WTC11 (cell line): Measurements from ENCODE around the gene MBOAT1. TPM values are rescaled to one million over a fixed set of nuclear protein-coding genes. Genes with fewer than 3 reads are reported as not detected.

ENCODE experiments used
- ATAC-seq: fragments of 200-7000 bp; cut with Tn5 transposase; 2 replicates; pipeline ENCODE4 v1.10.0; 2021; ENCODE audit warnings: mild to moderate bottlenecking, moderate library complexity
- CTCF ChIA-PET: fragments of 300-600 bp; sonication (Branson Sonifier 250); formaldehyde crosslinking; loops from one replicate; lab custom pipeline; 2021; ENCODE audit warnings: antibody characterized with exemption; lab: Charles Lee
- POLR2A ChIA-PET: fragments of 350-600 bp; sonication (Branson Sonifier 250); formaldehyde crosslinking; loops from one replicate; lab custom pipeline; 2021; ENCODE audit warnings: antibody characterized with exemption; lab: Charles Lee
- DNase-seq: peaks from one replicate; pipeline ENCODE4 v3.0.0; 2021; ENCODE audit warnings: low spot score
- H3K27ac Mint-ChIP-seq: 2 replicates; pipeline ENCODE4 v1.8.0; 2021; ENCODE audit warnings: mixed read lengths
- H3K27me3 Mint-ChIP-seq: 2 replicates; pipeline ENCODE4 v1.8.0; 2021; ENCODE audit warnings: low read depth, mild to moderate bottlenecking, moderate library complexity, mixed read lengths
- H3K36me3 Mint-ChIP-seq: 2 replicates; pipeline ENCODE4 v1.8.0; 2021; ENCODE audit warnings: mixed read lengths
- H3K4me1 Mint-ChIP-seq: 2 replicates; pipeline ENCODE4 v1.8.0; 2022; ENCODE audit warnings: mixed read lengths
- H3K4me3 Mint-ChIP-seq: 2 replicates; pipeline ENCODE4 v1.8.0; 2021; ENCODE audit warnings: mild to moderate bottlenecking, moderate library complexity, mixed read lengths
- H3K9me3 Mint-ChIP-seq: 2 replicates; pipeline ENCODE4 v1.8.0; 2021; ENCODE audit warnings: mixed read lengths
- AR ChIP-seq: fragments of 250-450 bp; sonication (Bioruptor Pico); IDR thresholded peaks from 2 replicates; pipeline ENCODE4 v1.9.0; 2021; ENCODE audit warnings: mild to moderate bottlenecking
- CBFB ChIP-seq: sonication (generic); formaldehyde crosslinking; IDR thresholded peaks from 2 replicates; pipeline ENCODE4 v1.8.1; 2022; ENCODE audit warnings: mild to moderate bottlenecking, low read depth, missing genetic modification reagents
- CREM ChIP-seq: sonication (generic); formaldehyde crosslinking; IDR thresholded peaks from 2 replicates; pipeline ENCODE4 v1.8.1; 2022; ENCODE audit warnings: mild to moderate bottlenecking, missing genetic modification reagents, moderate library complexity
- EMX1 ChIP-seq: fragments of 250-450 bp; sonication (Bioruptor Pico); IDR thresholded peaks from 2 replicates; pipeline ENCODE4 v1.8.0; 2021; ENCODE audit warnings: mild to moderate bottlenecking
- ETV6 ChIP-seq: sonication (generic); formaldehyde crosslinking; IDR thresholded peaks from 2 replicates; pipeline ENCODE4 v1.8.1; 2022; ENCODE audit warnings: mild to moderate bottlenecking, missing genetic modification reagents
- FOXJ3 ChIP-seq: sonication (generic); formaldehyde crosslinking; IDR thresholded peaks from 2 replicates; pipeline ENCODE4 v1.9.0; 2021; ENCODE audit warnings: missing genetic modification reagents, mild to moderate bottlenecking, borderline replicate concordance
- GRHL2 ChIP-seq: fragments of 250-450 bp; sonication (Bioruptor Pico); IDR thresholded peaks from 2 replicates; pipeline ENCODE4 v1.8.0; 2022; ENCODE audit warnings: mild to moderate bottlenecking, moderate library complexity; ENCODE audit not compliant: insufficient replicate concordance, severe bottlenecking
- HMGA2 ChIP-seq: fragments of 250-450 bp; sonication (Bioruptor Pico); IDR thresholded peaks from 2 replicates; pipeline ENCODE4 v1.4.0; 2021; ENCODE audit warnings: mild to moderate bottlenecking, moderate library complexity
- JAZF1 ChIP-seq: fragments of 250-450 bp; sonication (Bioruptor Pico); IDR thresholded peaks from 2 replicates; pipeline ENCODE4 v1.9.0; 2021; ENCODE audit warnings: moderate library complexity, mild to moderate bottlenecking, inconsistent platforms
- NR1H2 ChIP-seq: sonication (generic); formaldehyde crosslinking; IDR thresholded peaks from 2 replicates; pipeline ENCODE4 v1.9.0; 2021; ENCODE audit warnings: mild to moderate bottlenecking, moderate library complexity, missing genetic modification reagents
- NR2C2 ChIP-seq: sonication (generic); formaldehyde crosslinking; IDR thresholded peaks from 2 replicates; pipeline ENCODE4 v1.8.0; 2022; ENCODE audit warnings: mild to moderate bottlenecking, missing genetic modification reagents
- NR3C1 ChIP-seq: sonication (generic); formaldehyde crosslinking; conservative IDR thresholded peaks from 2 replicates; pipeline ENCODE4 v1.8.1; 2023; ENCODE audit warnings: low read depth, mild to moderate bottlenecking, missing genetic modification reagents
- PREB ChIP-seq: sonication (generic); formaldehyde crosslinking; IDR thresholded peaks from 2 replicates; pipeline ENCODE4 v1.8.1; 2022; ENCODE audit warnings: mild to moderate bottlenecking, missing genetic modification reagents, moderate library complexity, borderline replicate concordance
- RELA ChIP-seq: sonication (generic); formaldehyde crosslinking; IDR thresholded peaks from 2 replicates; pipeline ENCODE4 v1.8.1; 2022; ENCODE audit warnings: missing genetic modification reagents, mild to moderate bottlenecking, borderline replicate concordance
- RORB ChIP-seq: fragments of 250-450 bp; sonication (Bioruptor Pico); IDR thresholded peaks from 2 replicates; pipeline ENCODE4 v1.9.0; 2021; ENCODE audit warnings: mild to moderate bottlenecking
- SMAD4 ChIP-seq: sonication (generic); formaldehyde crosslinking; IDR thresholded peaks from 2 replicates; pipeline ENCODE4 v1.8.0; 2022; ENCODE audit warnings: mild to moderate bottlenecking, missing genetic modification reagents
- SP1 ChIP-seq: sonication (generic); formaldehyde crosslinking; conservative IDR thresholded peaks from 2 replicates; pipeline ENCODE4 v1.8.1; 2022; ENCODE audit warnings: missing genetic modification reagents
- STAT6 ChIP-seq: sonication (generic); formaldehyde crosslinking; conservative IDR thresholded peaks from 2 replicates; pipeline ENCODE4 v1.8.1; 2023; ENCODE audit warnings: mild to moderate bottlenecking, low read depth, missing genetic modification reagents, moderate library complexity
- USF2 ChIP-seq: sonication (generic); formaldehyde crosslinking; IDR thresholded peaks from 2 replicates; pipeline ENCODE4 v1.8.1; 2023; ENCODE audit warnings: mild to moderate bottlenecking, missing genetic modification reagents, moderate library complexity
- ZMAT4 ChIP-seq: fragments of 250-450 bp; sonication (Bioruptor Pico); IDR thresholded peaks from 2 replicates; pipeline ENCODE4 v1.9.0; 2021; ENCODE audit warnings: mild to moderate bottlenecking
- ZNF138 ChIP-seq: sonication (generic); formaldehyde crosslinking; conservative IDR thresholded peaks from 2 replicates; pipeline ENCODE4 v1.8.1; 2022; ENCODE audit warnings: mild to moderate bottlenecking, moderate library complexity, missing genetic modification reagents
- ZNF232 ChIP-seq: sonication (generic); formaldehyde crosslinking; IDR thresholded peaks from 2 replicates; pipeline ENCODE4 v1.8.0; 2022; ENCODE audit warnings: mild to moderate bottlenecking, missing genetic modification reagents
- ZNF396 ChIP-seq: fragments of 250-450 bp; sonication (Bioruptor Pico); IDR thresholded peaks from 2 replicates; pipeline ENCODE4 v1.8.0; 2021; ENCODE audit warnings: mild to moderate bottlenecking, moderate library complexity, borderline replicate concordance
- total RNA-seq: library from RNA; stranded (reverse); gene quantifications from 3 replicates; pipeline ENCODE4 v1.2.3, GENCODE V29; 2021

The MBOAT1 gene
- total RNA-seq, 1 experiment from 2014 or later, result 22.9 TPM

GRCh38 chr6:20135677-20136268, 76.5 kb downstream of the MBOAT1 start:
- Mint-ChIP-seq H3K4me1 (peaks cover 23% of the 10 kb centered on the region), H3K4me3 (no peak overlapping the region), H3K27ac (no peak overlapping the region), H3K9me3 (peaks cover 4% of the 10 kb centered on the region), H3K27me3 (no peaks in the 10 kb centered on the region), H3K36me3 (peaks cover 14% of the 10 kb centered on the region)
- DNase-seq (no peak), ATAC-seq (no peak)
- ChIA-PET CTCF (interaction anchor here (3.3 kb wide), 1 partner anchor 9 kb away, joined by 14 read pairs; no protein-coding TSS in a partner anchor), POLR2A (no interaction called here)
- no peak for TF ChIP-seq ZNF138 (CRISPR knock-in tag)
- no peak for TF ChIP-seq JAZF1
- no peak for TF ChIP-seq ZMAT4 (CRISPR knock-in tag)
- TF ChIP-seq RELA (CRISPR knock-in tag), result no peak
- no peak for TF ChIP-seq USF2 (CRISPR knock-in tag)
- no peak for TF ChIP-seq FOXJ3 (CRISPR knock-in tag)
- TF ChIP-seq PREB (CRISPR knock-in tag), result no peak

- TF ChIP-seq NR1H2 (CRISPR knock-in tag) (no peak), ZNF396 (no peak), CREM (CRISPR knock-in tag) (no peak), ZMAT4 (CRISPR knock-in tag) (no peak), RORB (CRISPR knock-in tag) (no peak), SP1 (CRISPR knock-in tag) (no peak), NR3C1 (CRISPR knock-in tag) (no peak), EMX1 (CRISPR knock-in tag) (no peak), HMGA2 (no peak)
- TF ChIP-seq, all 79 proteins: peak for 0
- Mint-ChIP-seq H3K27me3 (no peaks in the 10 kb centered on the region), H3K4me1 (peaks cover 23% of the 10 kb centered on the region), H3K36me3 (peaks cover 8% of the 10 kb centered on the region; the same call in 1 of the 2 replicates), H3K27ac (no peak overlapping the region), H3K9me3 (no peaks in the 10 kb centered on the region), H3K4me3 (no peak overlapping the region)
- DNase-seq, result no peak
- ChIA-PET CTCF (interaction anchor here (3.3 kb wide), 1 partner anchor 8 kb away, joined by 14 read pairs; no protein-coding TSS in a partner anchor), POLR2A (no interaction called here)
- no peak for ATAC-seq
Observed at GRCh38 chr6:20134613-20135012, 77.7 kb downstream of the MBOAT1 start.

- ATAC-seq (no peak), DNase-seq (no peak)
- POLR2A ChIA-PET, result interaction anchor here (0.7 kb wide), 1 partner anchor 19 kb away, joined by 3 read pairs; no protein-coding TSS in a partner anchor
- no peak overlapping the region for H3K4me3 Mint-ChIP-seq
- CTCF ChIA-PET, result interaction anchor here (0.5 to 4.7 kb wide), 2 partner anchors 27 to 37 kb away, joined by 3 to 76 read pairs; no protein-coding TSS in a partner anchor
- peaks cover 9% of the 10 kb centered on the region; the same call in 1 of the 2 replicates for H3K36me3 Mint-ChIP-seq
- no peak overlapping the region for H3K27ac Mint-ChIP-seq
- H3K27me3 Mint-ChIP-seq, result no peaks in the 10 kb centered on the region
- peaks cover 19% of the 10 kb centered on the region for H3K4me1 Mint-ChIP-seq
- no peaks in the 10 kb centered on the region for H3K9me3 Mint-ChIP-seq
- TF ChIP-seq ZNF232 (CRISPR knock-in tag), result no peak
- TF ChIP-seq FOXJ3 (CRISPR knock-in tag), result no peak
- no peak for TF ChIP-seq GRHL2 (CRISPR knock-in tag)
- TF ChIP-seq SMAD4 (CRISPR knock-in tag), result no peak
- TF ChIP-seq STAT6 (CRISPR knock-in tag), result no peak
- no peak for TF ChIP-seq AR (CRISPR knock-in tag)
- no peak for TF ChIP-seq CBFB (CRISPR knock-in tag)
- TF ChIP-seq ETV6 (CRISPR knock-in tag), result no peak
- no peak for TF ChIP-seq NR2C2 (CRISPR knock-in tag)
- TF ChIP-seq ZNF396, result no peak
Observed at GRCh38 chr6:20129290-20130088, 82.8 kb downstream of the MBOAT1 start.
